ENCODE measurements around the gene RXFP4.
"Not testable (repeated sequence)": the region's sequence is repeated elsewhere in the genome, so short reads cannot be mapped to it uniquely, and the experiment has no call there.

- TF ChIP-seq, protein P1, sequence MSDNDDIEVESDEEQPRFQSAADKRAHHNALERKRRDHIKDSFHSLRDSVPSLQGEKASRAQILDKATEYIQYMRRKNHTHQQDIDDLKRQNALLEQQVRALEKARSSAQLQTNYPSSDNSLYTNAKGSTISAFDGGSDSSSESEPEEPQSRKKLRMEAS (IDR thresholded peaks at IDR 0.05), result not testable (repeated sequence)
- TF ChIP-seq CTCF (IDR thresholded peaks at IDR 0.05; ENCODE audit: low read depth, low read length, missing input control); RAD21 (IDR thresholded peaks at IDR 0.05); YY1 (IDR thresholded peaks at IDR 0.05); SP1 (IDR thresholded peaks at IDR 0.05); TAF1 (conservative IDR thresholded peaks at IDR 0.05); JUND (IDR thresholded peaks at IDR 0.05); RXRA (IDR thresholded peaks at IDR 0.05): not testable (repeated sequence)
- TF ChIP-seq, protein P2, sequence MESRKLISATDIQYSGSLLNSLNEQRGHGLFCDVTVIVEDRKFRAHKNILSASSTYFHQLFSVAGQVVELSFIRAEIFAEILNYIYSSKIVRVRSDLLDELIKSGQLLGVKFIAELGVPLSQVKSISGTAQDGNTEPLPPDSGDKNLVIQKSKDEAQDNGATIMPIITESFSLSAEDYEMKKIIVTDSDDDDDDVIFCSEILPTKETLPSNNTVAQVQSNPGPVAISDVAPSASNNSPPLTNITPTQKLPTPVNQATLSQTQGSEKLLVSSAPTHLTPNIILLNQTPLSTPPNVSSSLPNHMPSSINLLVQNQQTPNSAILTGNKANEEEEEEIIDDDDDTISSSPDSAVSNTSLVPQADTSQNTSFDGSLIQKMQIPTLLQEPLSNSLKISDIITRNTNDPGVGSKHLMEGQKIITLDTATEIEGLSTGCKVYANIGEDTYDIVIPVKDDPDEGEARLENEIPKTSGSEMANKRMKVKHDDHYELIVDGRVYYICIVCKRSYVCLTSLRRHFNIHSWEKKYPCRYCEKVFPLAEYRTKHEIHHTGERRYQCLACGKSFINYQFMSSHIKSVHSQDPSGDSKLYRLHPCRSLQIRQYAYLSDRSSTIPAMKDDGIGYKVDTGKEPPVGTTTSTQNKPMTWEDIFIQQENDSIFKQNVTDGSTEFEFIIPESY (IDR thresholded peaks at IDR 0.05), result not testable (repeated sequence)
These were observed 45.8 kb upstream of the RXFP4 start for GRCh38 chr1:155895617-155896016.

All from liver (tissue), 3 donors.